ENCODE measurements around the gene EVL. TPM values are rescaled to one million over a fixed set of nuclear protein-coding genes. Genes with fewer than 3 reads are reported as not detected.

Gene EVL
- total RNA-seq, 2 experiments from 2014 or later = 660 to 678 TPM

- POLR2A ChIA-PET = interaction anchor here (0.9 to 1.1 kb wide), 3 partner anchors 11 to 17 kb away, joined by 3 to 4 read pairs (median 3); no protein-coding TSS in a partner anchor
- Histone ChIP-seq H3K4me1 (ENCODE audit: insufficient read depth, low read length) (no peaks in the 10 kb centered on the region), H3K36me3 (ENCODE audit: insufficient read depth, low read length) (peaks cover 98% of the 10 kb centered on the region), H3K27me3 (ENCODE audit: control insufficient read depth in 1 of 2, insufficient read depth in 2 of 2, low read length in 2 of 2) (no peaks in the 10 kb centered on the region), H3K4me3 (ENCODE audit: low read length) (no peak overlapping the region), H3K9me3 (ENCODE audit: control insufficient read depth in 1 of 2, insufficient read depth in 1 of 2, low read length in 2 of 2) (no peaks in the 10 kb centered on the region), H3K27ac (ENCODE audit: low read depth in 1 of 2, low read length in 2 of 2) (peak overlapping the region in 1 of 2 donors; percentile 10)
- no peaks in the 10 kb centered on the region for H3K9me3 Mint-ChIP-seq
- CTCF ChIA-PET = no interaction called here
- no peaks in the 10 kb centered on the region for H3K4me1 Mint-ChIP-seq (ENCODE audit: low read depth)
- intact Hi-C loops (cut with DNase I, micrococcal nuclease) = no loop called here
- peaks cover 96% of the 10 kb centered on the region for H3K36me3 Mint-ChIP-seq (ENCODE audit: low read depth)
- no peaks in the 10 kb centered on the region for H3K27me3 Mint-ChIP-seq
- ATAC-seq (ENCODE audit: poor library complexity) (no peak), DNase-seq (no peak)
- H3K4me3 Mint-ChIP-seq = no peak overlapping the region
- peak overlapping the region; percentile 36 for H3K27ac Mint-ChIP-seq
- TF ChIP-seq, protein P1, sequence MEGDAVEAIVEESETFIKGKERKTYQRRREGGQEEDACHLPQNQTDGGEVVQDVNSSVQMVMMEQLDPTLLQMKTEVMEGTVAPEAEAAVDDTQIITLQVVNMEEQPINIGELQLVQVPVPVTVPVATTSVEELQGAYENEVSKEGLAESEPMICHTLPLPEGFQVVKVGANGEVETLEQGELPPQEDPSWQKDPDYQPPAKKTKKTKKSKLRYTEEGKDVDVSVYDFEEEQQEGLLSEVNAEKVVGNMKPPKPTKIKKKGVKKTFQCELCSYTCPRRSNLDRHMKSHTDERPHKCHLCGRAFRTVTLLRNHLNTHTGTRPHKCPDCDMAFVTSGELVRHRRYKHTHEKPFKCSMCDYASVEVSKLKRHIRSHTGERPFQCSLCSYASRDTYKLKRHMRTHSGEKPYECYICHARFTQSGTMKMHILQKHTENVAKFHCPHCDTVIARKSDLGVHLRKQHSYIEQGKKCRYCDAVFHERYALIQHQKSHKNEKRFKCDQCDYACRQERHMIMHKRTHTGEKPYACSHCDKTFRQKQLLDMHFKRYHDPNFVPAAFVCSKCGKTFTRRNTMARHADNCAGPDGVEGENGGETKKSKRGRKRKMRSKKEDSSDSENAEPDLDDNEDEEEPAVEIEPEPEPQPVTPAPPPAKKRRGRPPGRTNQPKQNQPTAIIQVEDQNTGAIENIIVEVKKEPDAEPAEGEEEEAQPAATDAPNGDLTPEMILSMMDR (IDR thresholded peaks at IDR 0.05) = no peak
Measured at GRCh38 chr14:100129161-100129589, 64.0 kb downstream of the EVL start.

DNA sequence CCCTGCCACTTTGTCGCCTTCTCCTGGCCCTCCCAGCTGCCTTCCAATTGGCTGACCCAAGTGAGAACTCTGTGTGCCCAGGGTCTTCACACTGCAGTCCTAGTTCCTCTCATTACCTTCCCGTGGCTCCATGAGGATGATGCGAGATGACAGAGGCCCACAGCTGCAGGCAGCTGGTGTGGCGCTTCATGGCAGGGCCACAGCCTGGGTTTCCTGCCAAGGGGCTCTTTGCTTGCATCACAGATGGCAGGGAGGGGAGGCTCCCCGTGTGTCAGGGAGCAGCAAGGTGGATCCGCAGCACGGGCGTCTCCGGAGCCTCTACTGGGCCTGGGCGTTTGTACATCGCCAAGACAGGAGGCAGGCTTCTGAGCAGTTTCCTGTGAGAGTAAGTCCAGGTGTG, 65.3 kb downstream of the EVL start:
- H3K9me3 ChIP-seq (ENCODE audit: control insufficient read depth in 1 of 2, insufficient read depth in 1 of 2, low read length in 2 of 2) = no peaks in the 10 kb centered on the region
- H3K36me3 ChIP-seq (ENCODE audit: insufficient read depth, low read length) = peaks cover 99% of the 10 kb centered on the region
- intact Hi-C loops (cut with DNase I, micrococcal nuclease) = no loop called here
- Mint-ChIP-seq H3K4me1 (ENCODE audit: low read depth) (no peaks in the 10 kb centered on the region), H3K36me3 (ENCODE audit: low read depth) (peaks cover 96% of the 10 kb centered on the region), H3K4me3 (no peak overlapping the region), H3K27me3 (no peaks in the 10 kb centered on the region), H3K9me3 (no peaks in the 10 kb centered on the region), H3K27ac (peak overlapping the region; percentile 36)
- ChIA-PET POLR2A (interaction anchor here (2.0 kb wide), 1 partner anchor 12 kb away, joined by 7 read pairs; no protein-coding TSS in a partner anchor), CTCF (interaction anchor here (1.0 to 1.4 kb wide), 2 partner anchors 12 to 62 kb away, joined by 3 read pairs; no protein-coding TSS in a partner anchor)
- TF ChIP-seq, protein P1 (IDR thresholded peaks at IDR 0.05) = no peak
- no peak for ATAC-seq (ENCODE audit: poor library complexity)
- peak overlapping the region in 1 of 2 donors; percentile 4 for H3K27ac ChIP-seq (ENCODE audit: low read depth in 1 of 2, low read length in 2 of 2)
- DNase-seq = no peak
- H3K4me1 ChIP-seq (ENCODE audit: insufficient read depth, low read length) = no peaks in the 10 kb centered on the region
- no peaks in the 10 kb centered on the region for H3K27me3 ChIP-seq (ENCODE audit: control insufficient read depth in 1 of 2, insufficient read depth in 2 of 2, low read length in 2 of 2)
- no peak overlapping the region for H3K4me3 ChIP-seq (ENCODE audit: low read length)

DNA sequence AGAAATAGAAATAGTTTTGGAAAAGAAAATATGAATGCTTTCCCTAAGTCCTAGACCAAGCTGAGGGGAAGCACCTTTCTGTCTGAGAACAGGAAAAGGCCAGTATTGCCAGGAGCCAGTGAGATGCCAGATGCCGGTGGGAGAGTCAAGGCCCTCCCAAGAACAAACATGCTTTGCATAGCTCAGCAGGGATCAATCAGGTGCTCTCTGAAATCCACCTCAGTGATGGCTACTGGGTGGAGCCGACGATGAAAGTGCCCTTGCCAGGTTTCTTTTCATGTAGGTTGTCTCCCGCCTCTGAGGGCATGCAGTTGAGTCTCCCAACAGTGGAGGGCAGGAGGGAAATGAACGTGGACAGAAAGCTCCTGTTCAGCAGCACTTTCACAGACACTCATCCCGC, 66.0 kb downstream of the EVL start:
- no peaks in the 10 kb centered on the region for H3K4me1 Mint-ChIP-seq (ENCODE audit: low read depth)
- Histone ChIP-seq H3K36me3 (ENCODE audit: insufficient read depth, low read length) (peaks cover 99% of the 10 kb centered on the region), H3K27ac (ENCODE audit: low read depth in 1 of 2, low read length in 2 of 2) (peak overlapping the region in 1 of 2 donors; percentile 30), H3K4me1 (ENCODE audit: insufficient read depth, low read length) (no peaks in the 10 kb centered on the region), H3K27me3 (ENCODE audit: control insufficient read depth in 1 of 2, insufficient read depth in 2 of 2, low read length in 2 of 2) (no peaks in the 10 kb centered on the region), H3K4me3 (ENCODE audit: low read length) (no peak overlapping the region), H3K9me3 (ENCODE audit: control insufficient read depth in 1 of 2, insufficient read depth in 1 of 2, low read length in 2 of 2) (no peaks in the 10 kb centered on the region)
- peak overlapping the region; percentile 64 for H3K27ac Mint-ChIP-seq
- DNase-seq (no peak), ATAC-seq (ENCODE audit: poor library complexity) (no peak)
- TF ChIP-seq, protein P1 (IDR thresholded peaks at IDR 0.05) = no peak
- no peaks in the 10 kb centered on the region for H3K27me3 Mint-ChIP-seq
- peaks cover 96% of the 10 kb centered on the region for H3K36me3 Mint-ChIP-seq (ENCODE audit: low read depth)
- intact Hi-C loops (cut with DNase I, micrococcal nuclease) = no loop called here
- POLR2A ChIA-PET = interaction anchor here (0.7 to 2.0 kb wide), 3 partner anchors 9 to 13 kb away, joined by 3 to 7 read pairs (median 4); no protein-coding TSS in a partner anchor
- no peak overlapping the region for H3K4me3 Mint-ChIP-seq
- CTCF ChIA-PET = interaction anchor here (1.0 to 1.4 kb wide), 2 partner anchors 13 to 61 kb away, joined by 3 read pairs; no protein-coding TSS in a partner anchor
- H3K9me3 Mint-ChIP-seq = no peaks in the 10 kb centered on the region
